Uterine smooth muscle cell (primary cell): ENCODE results near the gene INTS13. TPM values are rescaled to one million over a fixed set of nuclear protein-coding genes. Genes with fewer than 3 reads are reported as not detected.

Experiments
- total RNA-seq: library from RNA; depleted of rRNA; stranded (reverse); fragments of >200 nt; gene quantifications from 2 replicates; pipeline ENCODE4 v1.2.3, GENCODE V29; 2014

INTS13 gene, protein sequence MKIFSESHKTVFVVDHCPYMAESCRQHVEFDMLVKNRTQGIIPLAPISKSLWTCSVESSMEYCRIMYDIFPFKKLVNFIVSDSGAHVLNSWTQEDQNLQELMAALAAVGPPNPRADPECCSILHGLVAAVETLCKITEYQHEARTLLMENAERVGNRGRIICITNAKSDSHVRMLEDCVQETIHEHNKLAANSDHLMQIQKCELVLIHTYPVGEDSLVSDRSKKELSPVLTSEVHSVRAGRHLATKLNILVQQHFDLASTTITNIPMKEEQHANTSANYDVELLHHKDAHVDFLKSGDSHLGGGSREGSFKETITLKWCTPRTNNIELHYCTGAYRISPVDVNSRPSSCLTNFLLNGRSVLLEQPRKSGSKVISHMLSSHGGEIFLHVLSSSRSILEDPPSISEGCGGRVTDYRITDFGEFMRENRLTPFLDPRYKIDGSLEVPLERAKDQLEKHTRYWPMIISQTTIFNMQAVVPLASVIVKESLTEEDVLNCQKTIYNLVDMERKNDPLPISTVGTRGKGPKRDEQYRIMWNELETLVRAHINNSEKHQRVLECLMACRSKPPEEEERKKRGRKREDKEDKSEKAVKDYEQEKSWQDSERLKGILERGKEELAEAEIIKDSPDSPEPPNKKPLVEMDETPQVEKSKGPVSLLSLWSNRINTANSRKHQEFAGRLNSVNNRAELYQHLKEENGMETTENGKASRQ
- total RNA-seq: 44.7 and 48.5 TPM in 2 replicates

DNA sequence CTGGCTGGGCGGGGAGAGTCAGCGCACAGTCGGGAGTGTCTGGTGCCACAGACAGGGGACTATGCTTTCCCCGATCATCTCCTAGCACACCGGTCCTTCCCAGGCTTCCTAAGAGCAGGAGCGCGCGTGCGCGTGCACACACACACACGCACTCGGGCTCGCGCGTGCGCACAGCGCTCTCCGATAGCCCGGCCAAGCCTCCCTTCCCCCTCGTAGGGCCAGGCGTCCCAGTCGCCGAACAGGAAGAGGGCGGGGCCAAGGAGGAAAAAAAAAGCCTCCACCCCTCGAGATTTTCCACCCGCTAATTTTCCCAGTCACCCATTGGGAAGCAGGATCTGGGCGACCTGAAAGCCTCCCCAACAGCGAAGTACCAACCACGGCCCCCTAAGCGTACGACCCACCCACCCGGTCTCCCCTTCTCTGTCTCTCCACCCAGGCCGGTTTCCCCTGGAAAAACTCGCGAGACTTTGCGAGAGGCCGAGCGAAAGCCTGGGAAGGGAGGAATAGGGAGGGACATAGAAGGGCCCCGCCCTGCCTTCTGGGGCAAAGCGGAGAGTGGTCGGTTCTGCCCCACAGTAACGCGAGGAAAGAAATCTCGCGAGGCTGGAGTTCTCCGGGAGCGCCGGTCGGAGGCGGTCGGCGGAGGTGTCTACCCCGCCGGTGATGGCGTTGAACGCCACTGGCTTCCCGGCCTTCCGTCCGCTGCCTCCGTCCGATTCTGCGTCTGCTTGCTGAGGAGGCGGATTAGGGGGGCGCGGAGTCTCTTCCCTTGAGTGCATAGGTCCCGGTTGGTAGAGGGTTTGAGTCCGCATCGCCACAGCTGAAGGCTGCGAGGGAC is at the start of gene INTS13, which contains the start of gene FGFR1OP2:
Gene INTS13, minus strand, starts transcription at position 119 of the 838 bp plus-strand sequence. CDS start 1,178 bp downstream, outside the sequence.
Gene FGFR1OP2, plus strand, starts transcription at position 608 of the 838 bp plus-strand sequence. CDS start 15,689 bp downstream, outside the sequence.

Other genes with a start within 250 kb of the INTS13 start
- gene ITPR2, start 104.8 kb downstream of the INTS13 start, total RNA-seq: 13.6 and 13.7 TPM in 2 replicates
- 74.7 and 90.5 TPM in 2 replicates for gene FGFR1OP2, start 489 bp upstream of the INTS13 start, total RNA-seq
- 59.5 and 83.5 TPM in 2 replicates for gene TM7SF3, start 76.4 kb upstream of the INTS13 start, total RNA-seq
- 44.1 and 53.9 TPM in 2 replicates for gene MED21, start 84.6 kb upstream of the INTS13 start, total RNA-seq
- not detected in 2 replicates for gene C12orf71, start 144.6 kb upstream of the INTS13 start, total RNA-seq